ENCODE data around the gene ZNF217. TPM values are rescaled to one million over a fixed set of nuclear protein-coding genes. Genes with fewer than 3 reads are reported as not detected.
"Not testable (repeated sequence)": the region's sequence is repeated elsewhere in the genome, so short reads cannot be mapped to it uniquely, and the experiment has no call there.

Gene ZNF217
- total RNA-seq, 6 donors from 2014 or later, result 18.7 to 38.4 (median 33.9) TPM

GRCh38 chr20:53569005-53569404, 24.6 kb downstream of the ZNF217 start:
- Histone ChIP-seq H3K27ac (no peak overlapping the region), H3K9me3 (no peaks in the 10 kb centered on the region), H3K36me3 (peaks cover 14 to 95% (median 39%) of the 10 kb centered on the region in 4 donors), H3K27me3 (no peaks in the 10 kb centered on the region), H3K4me3 (no peak overlapping the region), H3K4me1 (peaks cover 0 to 9% (median 5%) of the 10 kb centered on the region in 4 donors)
- WGBS, 2 donors, result 94 to 99% methylated on average over 2 of the region's 2 CpGs
- no peak for DNase-seq
- ATAC-seq (ENCODE audit: low FRiP score in 2 of 2), result no peak
- no peak for TF ChIP-seq POLR2AphosphoS5 (IDR thresholded peaks at IDR 0.05)
- TF ChIP-seq, protein P1, sequence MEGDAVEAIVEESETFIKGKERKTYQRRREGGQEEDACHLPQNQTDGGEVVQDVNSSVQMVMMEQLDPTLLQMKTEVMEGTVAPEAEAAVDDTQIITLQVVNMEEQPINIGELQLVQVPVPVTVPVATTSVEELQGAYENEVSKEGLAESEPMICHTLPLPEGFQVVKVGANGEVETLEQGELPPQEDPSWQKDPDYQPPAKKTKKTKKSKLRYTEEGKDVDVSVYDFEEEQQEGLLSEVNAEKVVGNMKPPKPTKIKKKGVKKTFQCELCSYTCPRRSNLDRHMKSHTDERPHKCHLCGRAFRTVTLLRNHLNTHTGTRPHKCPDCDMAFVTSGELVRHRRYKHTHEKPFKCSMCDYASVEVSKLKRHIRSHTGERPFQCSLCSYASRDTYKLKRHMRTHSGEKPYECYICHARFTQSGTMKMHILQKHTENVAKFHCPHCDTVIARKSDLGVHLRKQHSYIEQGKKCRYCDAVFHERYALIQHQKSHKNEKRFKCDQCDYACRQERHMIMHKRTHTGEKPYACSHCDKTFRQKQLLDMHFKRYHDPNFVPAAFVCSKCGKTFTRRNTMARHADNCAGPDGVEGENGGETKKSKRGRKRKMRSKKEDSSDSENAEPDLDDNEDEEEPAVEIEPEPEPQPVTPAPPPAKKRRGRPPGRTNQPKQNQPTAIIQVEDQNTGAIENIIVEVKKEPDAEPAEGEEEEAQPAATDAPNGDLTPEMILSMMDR (IDR thresholded peaks at IDR 0.05), result no peak
- TF ChIP-seq EP300 (IDR thresholded peaks at IDR 0.05), result no peak
- TF ChIP-seq POLR2A (IDR thresholded peaks at IDR 0.05), result no peak

DNA sequence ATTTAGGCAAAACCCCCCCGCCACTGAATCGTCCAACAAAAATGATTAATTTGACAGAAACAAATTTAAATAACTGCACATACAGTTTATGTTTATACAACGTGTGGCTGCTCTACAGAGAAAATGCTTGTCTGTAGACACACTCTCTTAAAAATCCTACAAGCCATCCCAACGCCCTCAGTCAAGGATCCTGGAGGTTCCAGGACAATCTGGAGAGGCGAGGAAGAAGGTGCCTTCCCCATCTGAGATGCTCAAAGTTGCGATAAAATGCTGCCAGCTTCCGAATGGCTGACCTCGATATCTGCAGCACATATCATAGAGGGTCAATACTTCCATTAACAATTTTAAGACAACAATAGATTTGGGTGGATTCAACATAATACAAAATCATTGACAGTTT, 25.3 kb downstream of the ZNF217 start:
- no peak for TF ChIP-seq EP300 (IDR thresholded peaks at IDR 0.05)
- TF ChIP-seq POLR2A (IDR thresholded peaks at IDR 0.05), result no peak
- TF ChIP-seq, protein P1 (IDR thresholded peaks at IDR 0.05), result no peak
- TF ChIP-seq POLR2AphosphoS5 (IDR thresholded peaks at IDR 0.05), result no peak
- H3K4me3 ChIP-seq, result no peak overlapping the region
- DNase-seq, result peak in 1 of 2 donors; percentile 2
- H3K36me3 ChIP-seq, result peaks cover 14 to 88% (median 36%) of the 10 kb centered on the region in 4 donors
- H3K27me3 ChIP-seq, result no peaks in the 10 kb centered on the region
- peaks cover 0 to 9% (median 5%) of the 10 kb centered on the region in 4 donors for H3K4me1 ChIP-seq
- no peaks in the 10 kb centered on the region for H3K9me3 ChIP-seq
- no peak for ATAC-seq (ENCODE audit: low FRiP score in 2 of 2)
- 91% methylated on average over 8 of the region's 8 CpGs for WGBS, 2 donors
- H3K27ac ChIP-seq, result no peak overlapping the region

DNA sequence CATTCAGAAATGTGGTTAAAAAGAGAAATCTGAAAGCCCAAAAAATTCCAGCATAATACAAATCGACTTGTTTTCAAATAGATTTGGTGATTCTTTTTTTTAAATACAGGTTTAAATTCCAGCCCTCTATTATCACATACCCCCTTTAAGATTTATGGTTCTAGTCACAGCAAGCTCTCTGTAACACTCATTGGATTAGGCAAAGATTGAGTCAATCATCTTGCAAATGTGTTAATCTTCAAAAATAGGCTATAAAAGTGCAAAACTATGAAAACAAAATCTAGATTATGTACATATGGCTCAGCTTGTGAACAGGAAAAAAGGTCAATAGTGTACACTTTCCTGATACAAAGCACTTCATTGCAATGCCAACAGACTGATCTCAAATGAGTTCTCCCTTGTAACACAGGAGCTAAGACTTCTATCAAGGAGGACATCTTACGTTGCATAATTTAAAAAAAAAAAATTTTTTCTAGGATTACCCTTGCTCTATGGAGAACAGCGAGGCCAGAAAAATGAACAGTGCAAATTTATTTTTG, 26.2 kb downstream of the ZNF217 start:
- Histone ChIP-seq H3K27ac (no peak overlapping the region), H3K27me3 (no peaks in the 10 kb centered on the region), H3K36me3 (peaks cover 14 to 79% (median 33%) of the 10 kb centered on the region in 4 donors), H3K9me3 (no peaks in the 10 kb centered on the region), H3K4me3 (no peak overlapping the region), H3K4me1 (peaks cover 0 to 9% (median 5%) of the 10 kb centered on the region in 4 donors)
- DNase-seq (no peak), ATAC-seq (ENCODE audit: low FRiP score in 2 of 2) (no peak)
- TF ChIP-seq POLR2A (IDR thresholded peaks at IDR 0.05), result no peak
- WGBS, 2 donors, result 89 to 90% methylated on average over 3 of the region's 3 CpGs

DNA sequence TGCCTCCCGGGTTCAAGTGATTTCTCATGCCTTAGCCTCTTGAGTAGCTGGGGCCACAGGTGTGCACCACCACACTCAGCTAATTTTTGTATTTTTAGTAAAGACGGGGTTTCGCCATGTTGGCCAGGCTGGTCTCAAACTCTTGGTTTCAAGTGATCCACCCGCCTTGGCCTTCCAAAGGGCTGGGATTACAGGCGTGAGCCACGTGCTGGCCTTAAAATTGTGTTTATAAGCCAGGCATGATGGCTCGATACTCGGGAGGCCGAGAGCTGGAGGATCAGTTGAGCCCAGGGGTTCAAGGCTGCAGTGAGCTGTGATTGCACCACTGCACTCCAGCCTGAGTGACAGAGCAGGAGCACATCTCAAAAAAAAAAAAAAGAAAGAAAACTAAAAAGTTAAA, 27.0 kb downstream of the ZNF217 start:
- peaks cover 11 to 72% (median 29%) of the 10 kb centered on the region in 4 donors for H3K36me3 ChIP-seq
- H3K27me3 ChIP-seq; ATAC-seq (ENCODE audit: low FRiP score in 2 of 2); H3K27ac ChIP-seq; H3K4me1 ChIP-seq; H3K4me3 ChIP-seq; DNase-seq; H3K9me3 ChIP-seq: not testable (repeated sequence)
- 94 to 96% methylated on average over 9 of the region's 9 CpGs for WGBS, 2 donors

GRCh38 chr20:53565254-53565653, 28.4 kb downstream of the ZNF217 start:
- H3K27ac ChIP-seq, result no peak overlapping the region
- TF ChIP-seq POLR2AphosphoS5 (IDR thresholded peaks at IDR 0.05) (no peak), EP300 (IDR thresholded peaks at IDR 0.05) (no peak), POLR2A (IDR thresholded peaks at IDR 0.05) (no peak)
- TF ChIP-seq, protein P1 (IDR thresholded peaks at IDR 0.05), result no peak
- no peaks in the 10 kb centered on the region for H3K9me3 ChIP-seq
- peaks cover 0 to 2% (median under 1%) of the 10 kb centered on the region in 4 donors for H3K4me1 ChIP-seq
- H3K27me3 ChIP-seq, result no peaks in the 10 kb centered on the region
- no peak for ATAC-seq (ENCODE audit: low FRiP score in 2 of 2)
- no peak overlapping the region for H3K4me3 ChIP-seq
- no peak for DNase-seq
- WGBS, 2 donors, result 97 to 99% methylated on average over 11 of the region's 11 CpGs
- H3K36me3 ChIP-seq, result peaks cover 2 to 58% (median 24%) of the 10 kb centered on the region in 4 donors

GRCh38 chr20:53562104-53562764, 31.4 kb downstream of the ZNF217 start:
- not testable (repeated sequence) for H3K9me3 ChIP-seq; ATAC-seq (ENCODE audit: low FRiP score in 2 of 2); H3K4me3 ChIP-seq; H3K27ac ChIP-seq; H3K4me1 ChIP-seq; H3K27me3 ChIP-seq
- WGBS, 2 donors, result 92 to 95% methylated on average over 9 of the region's 9 CpGs
- peak in 1 of 2 donors; percentile 10 for DNase-seq
- H3K36me3 ChIP-seq, result peaks cover 0 to 28% (median 11%) of the 10 kb centered on the region in 4 donors

Data from upper lobe of left lung (tissue), 6 donors.